Uterus (tissue), 2 donors: ENCODE measurements around the gene HTR2A.

ENCODE experiments used
- CTCF ChIP-seq, 4 experiments: fragments of 200-600 bp in 2 of 4; fragments of 450-650 bp in 2 of 4; sonication (generic) in 2 of 4; IDR thresholded peaks; one replicate each; pipeline ENCODE4 v1.5.1; 2016 to 2019; ENCODE audit warnings: antibody characterized with exemption in 4 of 4, mild to moderate bottlenecking in 2 of 4, moderate library complexity in 1 of 4
- POLR2A ChIP-seq, 2 donors: fragments of 450-650 bp; IDR thresholded peaks; one replicate each; pipeline ENCODE4 v1.6.1; 2016; ENCODE audit warnings: antibody characterized with exemption in 2 of 2, mild to moderate bottlenecking in 1 of 2, moderate library complexity in 1 of 2

DNA sequence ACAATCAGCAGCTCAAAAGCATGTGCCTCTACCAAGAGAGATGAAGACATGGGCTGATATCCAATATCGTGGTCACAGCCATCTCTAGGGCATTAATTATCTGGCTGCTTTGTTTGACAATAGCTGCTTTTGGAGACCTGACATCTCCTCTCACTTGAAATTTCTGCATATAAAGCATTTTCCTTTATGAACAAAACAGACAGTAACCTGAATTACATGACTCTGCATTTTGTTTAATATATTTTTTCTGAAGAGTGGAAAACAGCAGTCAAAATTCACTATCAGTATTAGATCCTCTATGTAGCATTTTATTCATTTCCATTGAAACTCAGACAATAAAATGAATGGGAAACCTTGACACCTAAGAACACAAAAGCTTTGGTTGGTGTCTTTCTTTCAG is 57.5 kb downstream of the HTR2A start:
- TF ChIP-seq CTCF (IDR thresholded peaks at IDR 0.05) (no peak), POLR2A (IDR thresholded peaks at IDR 0.05) (no peak)
